ENCODE data around the gene IGLON5.

DNA sequence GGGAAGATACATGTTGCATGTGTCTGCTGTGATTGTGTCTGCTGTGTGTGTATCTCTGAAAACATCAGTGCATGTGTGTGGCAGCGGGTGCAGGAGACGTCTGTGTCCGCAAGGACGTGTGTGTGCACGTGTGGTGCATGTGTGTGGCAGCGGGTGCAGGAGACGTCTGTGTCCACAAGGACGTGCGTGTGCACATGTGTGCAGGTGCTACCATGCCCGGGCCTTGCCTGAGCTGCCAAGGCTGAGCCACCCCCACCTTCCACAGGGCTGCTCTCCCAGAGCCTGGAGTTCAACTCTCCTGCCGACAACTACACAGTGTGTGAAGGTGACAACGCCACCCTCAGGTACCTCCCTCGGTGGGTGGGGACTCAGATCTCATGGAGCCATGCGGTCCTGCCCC, 10.4 kb downstream of the IGLON5 start:
- TF ChIP-seq, protein P1, sequence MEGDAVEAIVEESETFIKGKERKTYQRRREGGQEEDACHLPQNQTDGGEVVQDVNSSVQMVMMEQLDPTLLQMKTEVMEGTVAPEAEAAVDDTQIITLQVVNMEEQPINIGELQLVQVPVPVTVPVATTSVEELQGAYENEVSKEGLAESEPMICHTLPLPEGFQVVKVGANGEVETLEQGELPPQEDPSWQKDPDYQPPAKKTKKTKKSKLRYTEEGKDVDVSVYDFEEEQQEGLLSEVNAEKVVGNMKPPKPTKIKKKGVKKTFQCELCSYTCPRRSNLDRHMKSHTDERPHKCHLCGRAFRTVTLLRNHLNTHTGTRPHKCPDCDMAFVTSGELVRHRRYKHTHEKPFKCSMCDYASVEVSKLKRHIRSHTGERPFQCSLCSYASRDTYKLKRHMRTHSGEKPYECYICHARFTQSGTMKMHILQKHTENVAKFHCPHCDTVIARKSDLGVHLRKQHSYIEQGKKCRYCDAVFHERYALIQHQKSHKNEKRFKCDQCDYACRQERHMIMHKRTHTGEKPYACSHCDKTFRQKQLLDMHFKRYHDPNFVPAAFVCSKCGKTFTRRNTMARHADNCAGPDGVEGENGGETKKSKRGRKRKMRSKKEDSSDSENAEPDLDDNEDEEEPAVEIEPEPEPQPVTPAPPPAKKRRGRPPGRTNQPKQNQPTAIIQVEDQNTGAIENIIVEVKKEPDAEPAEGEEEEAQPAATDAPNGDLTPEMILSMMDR (conservative IDR thresholded peaks at IDR 0.05; ENCODE audit: low read length) = no peak
- no peak for TF ChIP-seq EZH2phosphoT487 (IDR thresholded peaks at IDR 0.05; ENCODE audit: borderline replicate concordance)

Data from Loucy (cell line).